K562 (cell line): Measurements from ENCODE around the gene PSMA5. TPM values are rescaled to one million over a fixed set of nuclear protein-coding genes. Genes with fewer than 3 reads are reported as not detected.

ENCODE experiments used
- FOXK1 ChIP-seq: sonication (generic); formaldehyde crosslinking; IDR thresholded peaks from 2 replicates; pipeline ENCODE4 v1.8.0; 2022; ENCODE audit warnings: missing genetic modification reagents, mild to moderate bottlenecking, borderline replicate concordance
- HCFC1 ChIP-seq: IDR thresholded peaks from 2 replicates; pipeline ENCODE4 v1.6.1; 2012; ENCODE audit warnings: low read depth, low read length, improper control_type of control experiment
- HEY1 ChIP-seq: fragments of 250-450 bp; sonication (Bioruptor Pico); IDR thresholded peaks from 2 replicates; pipeline ENCODE4 v1.5.0; 2020; ENCODE audit warnings: mild to moderate bottlenecking, moderate library complexity, borderline replicate concordance
- KDM1A ChIP-seq, 2 experiments: fragments of 450-650 bp; IDR thresholded peaks; 2 replicates each; pipeline ENCODE4 v1.6.1; 2016; ENCODE audit warnings: mild to moderate bottlenecking in 2 of 2
- LARP7 ChIP-seq: fragments of 450-650 bp; IDR thresholded peaks from 2 replicates; pipeline ENCODE4 v1.6.1; 2016
- MED1 ChIP-seq: sonication (generic); formaldehyde crosslinking; IDR thresholded peaks from 2 replicates; pipeline ENCODE4 v1.8.1; 2023; ENCODE audit warnings: missing genetic modification reagents, borderline replicate concordance
- RHOXF2B ChIP-seq: fragments of 250-450 bp; sonication (Bioruptor Pico); conservative IDR thresholded peaks from 2 replicates; pipeline ENCODE4 v1.5.1; 2021
- TGIF2 ChIP-seq: sonication (generic); formaldehyde crosslinking; IDR thresholded peaks from 2 replicates; pipeline ENCODE4 v1.8.1; 2022; ENCODE audit warnings: mild to moderate bottlenecking, missing genetic modification reagents, moderate library complexity
- TRIM24 ChIP-seq, 2 experiments: fragments of 450-650 bp; IDR thresholded peaks; 2 replicates each; pipeline ENCODE4 v1.6.1; 2016
- YBX1 ChIP-seq: fragments of 450-650 bp; IDR thresholded peaks from 2 replicates; pipeline ENCODE4 v1.7.1; 2016; ENCODE audit warnings: mild to moderate bottlenecking
- ZFX ChIP-seq: sonication (generic); formaldehyde crosslinking; IDR thresholded peaks from 2 replicates; pipeline ENCODE4 v1.8.0; 2022; ENCODE audit warnings: mild to moderate bottlenecking, missing genetic modification reagents, moderate library complexity
- ZNF121 ChIP-seq: sonication (generic); formaldehyde crosslinking; conservative IDR thresholded peaks from 2 replicates; pipeline ENCODE4 v1.8.0; 2022; ENCODE audit warnings: missing genetic modification reagents
- ZNF282 ChIP-seq: sonication (generic); formaldehyde crosslinking; IDR thresholded peaks from 2 replicates; pipeline ENCODE4 v1.8.1; 2023; ENCODE audit warnings: missing genetic modification reagents
- ZNF449 ChIP-seq: fragments of 250-450 bp; sonication (Bioruptor Pico); IDR thresholded peaks from 2 replicates; pipeline ENCODE4 v1.8.0; 2022; ENCODE audit warnings: moderate library complexity, mild to moderate bottlenecking, inconsistent platforms
- ZNF717 ChIP-seq: fragments of 250-450 bp; sonication (Bioruptor Pico); IDR thresholded peaks from 2 replicates; pipeline ENCODE4 v1.5.0; 2021
- polyA plus RNA-seq, 8 experiments: library from polyadenylated mRNA; depleted of rRNA in 4 of 8; stranded (reverse) in 5 of 8; unstranded in 3 of 8; fragments of >200 nt; fragmentation: Nextera tagmentation in 2 of 8; fragmentation: Illumina TruSeq in 1 of 8; extraction: Ambion mirVana in 2 of 8; extraction: Trizol in 1 of 8; gene quantifications; 2 replicates each; pipeline versions ENCODE4 v1.2.1 to v1.2.3, GENCODE V29; 2011 to 2014; ENCODE audit warnings: inconsistent platforms in 1 of 8, missing spikeins in 1 of 8
- total RNA-seq, 7 experiments: library from RNA; depleted of rRNA in 6 of 7; stranded (reverse); fragments of >200 nt in 6 of 7; fragmentation: Illumina TruSeq in 2 of 7; extraction: Trizol in 2 of 7; gene quantifications; 2 replicates each; pipeline versions ENCODE4 v1.2.1 to v1.2.3, GENCODE V29; 2011 to 2021; ENCODE audit warnings: low replicate concordance in 1 of 7
- TF ChIP-seq, protein P1 (sequence below): sonication (generic); IDR thresholded peaks from 2 replicates; pipeline ENCODE4 v1.6.1; 2016
- TF ChIP-seq, protein P2 (sequence below), 2 experiments: fragments of 450-650 bp; IDR thresholded peaks; 2 replicates each; pipeline ENCODE4 v1.6.1; 2016; ENCODE audit warnings: mild to moderate bottlenecking in 2 of 2, borderline replicate concordance in 1 of 2, low read depth in 1 of 2, moderate library complexity in 1 of 2

The PSMA5 gene
- total and polyA plus RNA-seq, 9 of the 15 experiments (the other 6 are each of a cell fraction or from before 2014, with no cell fraction given), result 82.6 to 542 (median 287) TPM

DNA sequence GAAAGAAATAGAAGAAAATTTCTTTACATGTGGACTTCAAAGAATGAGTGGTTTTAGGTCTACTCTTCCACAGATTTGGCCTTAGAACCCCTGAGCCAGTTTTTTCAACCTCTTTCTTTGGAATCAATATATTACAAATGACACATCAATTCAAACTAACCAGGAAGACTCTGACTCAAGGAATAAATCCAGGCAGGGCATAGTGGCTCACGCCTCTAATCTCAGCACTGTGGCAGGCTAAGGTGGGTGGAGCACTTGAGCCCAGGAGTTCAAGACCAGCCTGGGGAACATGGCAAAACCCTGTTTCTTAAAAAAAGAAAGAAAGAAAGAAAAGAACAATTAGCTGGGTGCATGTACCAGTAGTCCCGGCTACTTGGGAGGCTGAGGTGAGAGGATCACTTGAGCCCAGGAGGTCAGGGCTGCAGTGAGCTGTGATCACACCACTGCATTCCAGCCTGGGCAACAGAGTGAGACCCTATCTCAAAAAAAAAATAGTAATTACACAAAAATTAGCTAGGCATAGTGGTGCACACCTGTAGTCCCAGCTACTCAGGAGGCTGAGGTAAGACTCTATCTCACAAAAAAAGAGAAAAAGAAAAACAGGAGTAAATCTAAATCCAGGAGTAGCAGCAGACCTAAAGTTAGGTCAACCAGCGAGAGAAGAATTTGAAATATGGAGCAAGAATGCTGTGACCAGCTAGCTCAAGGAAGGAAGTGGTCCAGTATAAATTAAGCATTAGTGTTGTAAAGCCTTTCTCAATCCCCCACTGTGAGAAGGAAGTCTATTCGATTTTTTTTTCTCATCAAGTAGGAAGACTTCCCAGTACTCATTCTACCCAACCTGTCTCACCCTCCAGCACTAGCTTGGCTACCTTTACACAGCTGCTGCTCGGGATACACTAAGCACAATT, 30.4 kb downstream of the PSMA5 start (continued):
- TF ChIP-seq, protein P1, sequence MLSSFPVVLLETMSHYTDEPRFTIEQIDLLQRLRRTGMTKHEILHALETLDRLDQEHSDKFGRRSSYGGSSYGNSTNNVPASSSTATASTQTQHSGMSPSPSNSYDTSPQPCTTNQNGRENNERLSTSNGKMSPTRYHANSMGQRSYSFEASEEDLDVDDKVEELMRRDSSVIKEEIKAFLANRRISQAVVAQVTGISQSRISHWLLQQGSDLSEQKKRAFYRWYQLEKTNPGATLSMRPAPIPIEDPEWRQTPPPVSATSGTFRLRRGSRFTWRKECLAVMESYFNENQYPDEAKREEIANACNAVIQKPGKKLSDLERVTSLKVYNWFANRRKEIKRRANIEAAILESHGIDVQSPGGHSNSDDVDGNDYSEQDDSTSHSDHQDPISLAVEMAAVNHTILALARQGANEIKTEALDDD, result 0 out of 2 replicates have a peak, but pooled peaks have one; percentile 7
- TF ChIP-seq ZFX (CRISPR knock-in tag) (no peak), MED1 (CRISPR knock-in tag) (no peak), ZNF282 (CRISPR knock-in tag) (no peak), HCFC1 (no peak), LARP7 (0 out of 2 replicates have a peak, but pooled peaks have one; percentile 10), TGIF2 (no peak), ZNF449 (no peak), KDM1A (IDR thresholded peaks at IDR 0.05) (peak; percentile 72 to 80), FOXK1 (CRISPR knock-in tag) (no peak), YBX1 (no peak), ZNF121 (CRISPR knock-in tag) (peak; percentile 98), ZNF717 (CRISPR knock-in tag) (no peak), RHOXF2B (CRISPR knock-in tag) (no peak), HEY1 (CRISPR knock-in tag) (no peak), TRIM24 (IDR thresholded peaks at IDR 0.05) (no peak)
- TF ChIP-seq, protein P2, sequence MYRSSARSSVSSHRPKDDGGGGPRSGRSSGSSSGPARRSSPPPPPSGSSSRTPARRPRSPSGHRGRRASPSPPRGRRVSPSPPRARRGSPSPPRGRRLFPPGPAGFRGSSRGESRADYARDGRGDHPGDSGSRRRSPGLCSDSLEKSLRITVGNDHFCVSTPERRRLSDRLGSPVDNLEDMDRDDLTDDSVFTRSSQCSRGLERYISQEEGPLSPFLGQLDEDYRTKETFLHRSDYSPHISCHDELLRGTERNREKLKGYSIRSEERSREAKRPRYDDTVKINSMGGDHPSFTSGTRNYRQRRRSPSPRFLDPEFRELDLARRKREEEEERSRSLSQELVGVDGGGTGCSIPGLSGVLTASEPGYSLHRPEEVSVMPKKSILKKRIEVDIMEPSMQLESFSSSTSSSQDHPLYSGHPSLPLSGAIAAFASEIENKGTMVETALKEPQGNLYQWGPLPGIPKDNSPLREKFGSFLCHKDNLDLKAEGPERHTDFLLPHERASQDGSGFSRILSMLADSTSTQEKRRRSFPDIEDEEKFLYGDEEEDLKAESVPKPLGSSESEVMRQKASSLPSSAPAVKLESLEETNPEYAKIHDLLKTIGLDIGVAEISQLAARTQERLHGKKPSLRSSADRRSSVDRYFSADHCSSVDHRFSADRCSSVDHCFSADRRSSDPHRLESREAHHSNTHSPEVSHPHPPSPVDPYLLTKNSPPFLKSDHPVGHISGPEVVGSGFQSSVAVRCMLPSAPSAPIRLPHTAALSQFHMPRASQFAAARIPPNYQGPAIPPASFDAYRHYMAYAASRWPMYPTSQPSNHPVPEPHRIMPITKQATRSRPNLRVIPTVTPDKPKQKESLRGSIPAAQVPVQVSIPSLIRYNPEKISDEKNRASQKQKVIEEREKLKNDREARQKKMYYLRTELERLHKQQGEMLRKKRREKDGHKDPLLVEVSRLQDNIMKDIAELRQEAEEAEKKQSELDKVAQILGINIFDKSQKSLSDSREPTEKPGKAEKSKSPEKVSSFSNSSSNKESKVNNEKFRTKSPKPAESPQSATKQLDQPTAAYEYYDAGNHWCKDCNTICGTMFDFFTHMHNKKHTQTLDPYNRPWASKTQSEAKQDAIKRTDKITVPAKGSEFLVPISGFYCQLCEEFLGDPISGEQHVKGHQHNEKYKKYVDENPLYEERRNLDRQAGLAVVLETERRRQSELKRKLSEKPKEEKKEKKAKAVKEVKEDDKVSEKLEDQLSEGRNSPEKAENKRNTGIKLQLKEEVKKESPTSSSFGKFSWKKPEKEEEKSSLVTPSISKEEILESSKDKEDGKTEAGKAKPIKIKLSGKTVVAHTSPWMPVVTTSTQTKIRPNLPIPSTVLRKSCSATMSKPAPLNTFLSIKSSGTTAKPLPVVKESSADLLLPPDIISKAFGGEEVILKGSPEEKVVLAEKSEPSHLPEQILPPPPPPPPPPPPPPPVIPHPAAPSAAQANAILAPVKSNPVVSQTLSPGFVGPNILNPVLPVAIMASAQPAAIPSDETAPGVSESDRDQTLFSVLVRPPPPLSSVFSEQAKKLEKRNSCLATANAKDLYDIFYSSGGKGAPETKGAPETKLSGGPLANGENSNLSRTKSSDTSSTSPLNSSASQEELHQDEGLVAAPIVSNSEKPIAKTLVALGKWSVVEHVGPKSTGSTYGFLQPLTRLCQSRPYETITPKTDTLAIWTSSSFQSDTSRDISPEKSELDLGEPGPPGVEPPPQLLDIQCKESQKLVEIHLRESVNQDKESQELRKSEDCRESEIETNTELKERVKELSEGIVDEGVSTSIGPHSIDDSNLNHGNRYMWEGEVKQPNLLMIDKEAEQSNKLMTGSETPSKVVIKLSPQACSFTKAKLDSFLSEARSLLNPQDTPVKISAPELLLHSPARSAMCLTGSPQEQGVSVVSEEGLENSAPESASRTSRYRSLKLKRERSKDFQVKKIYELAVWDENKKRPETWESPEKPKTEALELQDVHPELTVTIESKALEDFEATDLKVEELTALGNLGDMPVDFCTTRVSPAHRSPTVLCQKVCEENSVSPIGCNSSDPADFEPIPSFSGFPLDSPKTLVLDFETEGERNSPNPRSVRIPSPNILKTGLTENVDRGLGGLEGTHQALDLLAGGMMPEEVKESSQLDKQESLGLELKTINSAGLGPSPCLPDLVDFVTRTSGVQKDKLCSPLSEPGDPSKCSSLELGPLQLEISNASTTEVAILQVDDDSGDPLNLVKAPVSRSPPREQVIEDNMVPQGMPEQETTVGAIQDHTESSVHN (IDR thresholded peaks at IDR 0.05; ENCODE audit: borderline replicate concordance in 1 of 2, low read depth in 1 of 2), result 0 out of 4 replicates have a peak, but pooled peaks of 1 of the 2 experiments have one; percentile 15
